BJ (cell line): ENCODE results near the gene TTC7B. TPM values are rescaled to one million over a fixed set of nuclear protein-coding genes. Genes with fewer than 3 reads are reported as not detected.

Source experiments
- CTCF ChIA-PET: fragments of 350-600 bp; formaldehyde crosslinking; extraction: SDS; loops from one replicate; lab custom pipeline; 2021; ENCODE audit warnings: antibody characterized with exemption, inconsistent platforms; lab: Yijun Ruan, JAX
- POLR2A ChIA-PET: fragments of 300-600 bp; sonication (Branson Sonifier 250); formaldehyde crosslinking; extraction: SDS; loops from one replicate; lab custom pipeline; 2021; ENCODE audit warnings: antibody characterized with exemption; lab: Charles Lee
- DNase-seq: peaks from one replicate; pipeline ENCODE4 v3.0.0-alpha.2; 2011; ENCODE audit warnings: low read depth
- H3K27me3 ChIP-seq: 2 replicates; pipeline ENCODE4 v1.6.0; 2011; ENCODE audit warnings: low read length; ENCODE audit not compliant: control insufficient read depth, insufficient read depth
- H3K36me3 ChIP-seq: 2 replicates; pipeline ENCODE4 v1.5.1; 2011; ENCODE audit warnings: low read length; ENCODE audit not compliant: control insufficient read depth, insufficient read depth
- H3K4me3 ChIP-seq: 2 replicates; pipeline ENCODE4 v1.5.1; 2011; ENCODE audit warnings: low read depth, mild to moderate bottlenecking, control low read depth, low read length
- CTCF ChIP-seq: IDR thresholded peaks from 2 replicates; pipeline ENCODE4 v1.5.1; 2011; ENCODE audit warnings: low read depth, mild to moderate bottlenecking, control low read depth, inconsistent platforms, low read length, moderate library complexity; ENCODE audit not compliant: insufficient read depth
- polyA plus RNA-seq: library from polyadenylated mRNA; depleted of rRNA; stranded (reverse); fragments of >200 nt; gene quantifications from 2 replicates; pipeline ENCODE4 v1.2.3, GENCODE V29; 2011

Gene TTC7B
- polyA plus RNA-seq, 1 experiment: 46.9 TPM

GRCh38 chr14:90658541-90658967 is 157.7 kb downstream of the TTC7B start:
- Histone ChIP-seq H3K27me3 (no peaks in the 10 kb centered on the region), H3K4me3 (no peak overlapping the region), H3K36me3 (no peaks in the 10 kb centered on the region; the same call in 1 of the 2 replicates)
- CTCF ChIA-PET: interaction anchor here (1.9 kb wide), 1 partner anchor 14 kb away, joined by 7 read pairs; no protein-coding TSS in a partner anchor
- POLR2A ChIA-PET: no interaction called here
- no peak for TF ChIP-seq CTCF
- no peak for DNase-seq

GRCh38 chr14:90656973-90657372 is 159.3 kb downstream of the TTC7B start:
- H3K27me3 ChIP-seq: no peaks in the 10 kb centered on the region
- TF ChIP-seq CTCF: no peak
- ChIA-PET CTCF (interaction anchor here (1.0 kb wide), 1 partner anchor 257 kb away, joined by 4 read pairs; no protein-coding TSS in a partner anchor), POLR2A (no interaction called here)
- H3K36me3 ChIP-seq: no peaks in the 10 kb centered on the region; the same call in 1 of the 2 replicates
- no peak for DNase-seq
- H3K4me3 ChIP-seq: no peak overlapping the region

GRCh38 chr14:90655829-90656228 is 160.4 kb downstream of the TTC7B start:
- H3K36me3 ChIP-seq: no peaks in the 10 kb centered on the region; the same call in 1 of the 2 replicates
- no peak for DNase-seq
- ChIA-PET CTCF (no interaction called here), POLR2A (no interaction called here)
- no peak overlapping the region for H3K4me3 ChIP-seq
- TF ChIP-seq CTCF: no peak
- H3K27me3 ChIP-seq: no peaks in the 10 kb centered on the region

- Histone ChIP-seq H3K4me3 (no peak overlapping the region), H3K36me3 (no peaks in the 10 kb centered on the region; the same call in 1 of the 2 replicates), H3K27me3 (no peaks in the 10 kb centered on the region)
- no peak for DNase-seq
- ChIA-PET CTCF (no interaction called here), POLR2A (interaction anchor here (0.8 kb wide), 1 partner anchor 12 kb away, joined by 4 read pairs; no protein-coding TSS in a partner anchor)
- no peak for TF ChIP-seq CTCF
Measured at GRCh38 chr14:90654831-90655276, 161.4 kb downstream of the TTC7B start.

GRCh38 chr14:90652626-90653025 is 163.6 kb downstream of the TTC7B start:
- no peak for DNase-seq
- no peaks in the 10 kb centered on the region; the same call in 1 of the 2 replicates for H3K36me3 ChIP-seq
- H3K4me3 ChIP-seq: no peak overlapping the region
- H3K27me3 ChIP-seq: no peaks in the 10 kb centered on the region
- POLR2A ChIA-PET: no interaction called here
- CTCF ChIA-PET: no interaction called here
- no peak for TF ChIP-seq CTCF
